NCI-H2171 (cell line): ENCODE results near the gene MACROH2A1.

Experiments used
- DNase-seq: peaks from one replicate; lab custom pipeline; 2025; lab: John Stamatoyannopoulos, UW

Gene MACROH2A1

GRCh38 chr5:135313946-135314345 is 85.1 kb downstream of the MACROH2A1 start:
- DNase-seq: no peak

- DNase-seq: no peak
Measured at GRCh38 chr5:135313405-135313804, 85.6 kb downstream of the MACROH2A1 start.

DNA sequence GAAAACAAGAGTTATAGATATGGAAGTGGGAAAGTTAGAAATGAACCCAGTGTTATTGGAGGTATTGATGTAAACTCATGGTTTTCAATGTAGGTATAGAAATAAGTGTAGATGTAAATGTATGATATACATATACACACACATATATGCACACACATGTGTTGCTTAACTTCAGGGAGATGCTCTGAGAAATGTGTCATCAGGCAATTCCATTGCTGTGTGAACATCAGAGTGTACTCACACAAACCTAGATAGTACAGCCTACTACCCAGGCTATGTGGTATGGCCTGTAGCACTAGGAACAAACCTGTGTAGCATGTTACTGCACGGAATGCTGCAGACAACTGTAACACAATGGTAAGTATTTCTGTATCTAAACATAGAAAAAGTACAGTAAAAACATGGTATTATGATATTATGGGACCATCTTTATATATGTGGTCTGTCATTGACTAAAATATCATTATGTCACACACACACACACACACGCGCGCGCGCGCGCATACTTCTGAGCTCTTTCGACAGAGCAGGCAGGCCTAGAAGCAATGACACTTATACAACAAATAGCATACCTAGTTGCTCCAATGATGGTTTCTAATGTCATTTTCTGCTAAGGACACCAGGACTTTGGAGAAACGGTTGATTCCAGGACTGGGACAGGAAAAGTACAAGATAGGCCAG is 86.6 kb downstream of the MACROH2A1 start:
- DNase-seq: no peak

DNA sequence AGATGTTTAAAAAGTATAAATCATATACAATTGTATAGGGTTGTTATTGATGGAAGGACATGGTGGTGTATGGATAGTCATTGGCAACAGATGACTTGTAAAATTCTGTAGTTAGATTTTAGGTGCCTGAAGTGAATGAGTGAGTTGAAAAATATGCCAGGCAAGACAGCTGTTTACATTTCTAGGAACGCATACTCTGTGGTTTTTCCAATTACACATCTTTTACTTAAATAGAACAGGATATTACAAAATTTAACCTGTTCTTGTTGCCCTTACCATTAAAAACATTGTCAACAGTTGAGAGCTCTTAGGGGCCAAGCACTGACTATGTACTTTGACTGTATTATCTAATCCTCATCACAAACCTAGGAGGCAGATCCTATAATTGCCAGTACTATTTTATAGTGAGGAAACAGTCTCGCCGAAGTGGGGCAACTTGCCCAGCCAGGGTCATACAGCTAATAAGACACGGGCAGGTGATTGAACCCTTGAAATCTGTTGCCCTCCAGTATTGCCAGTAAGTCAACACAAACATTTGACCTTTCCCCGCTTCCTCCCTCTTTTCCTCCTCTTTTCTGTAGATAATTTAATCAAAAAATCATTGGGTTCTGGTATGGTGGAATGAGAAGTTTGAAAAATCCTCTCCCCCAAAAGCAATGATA is 88.6 kb downstream of the MACROH2A1 start:
- no peak for DNase-seq

DNA sequence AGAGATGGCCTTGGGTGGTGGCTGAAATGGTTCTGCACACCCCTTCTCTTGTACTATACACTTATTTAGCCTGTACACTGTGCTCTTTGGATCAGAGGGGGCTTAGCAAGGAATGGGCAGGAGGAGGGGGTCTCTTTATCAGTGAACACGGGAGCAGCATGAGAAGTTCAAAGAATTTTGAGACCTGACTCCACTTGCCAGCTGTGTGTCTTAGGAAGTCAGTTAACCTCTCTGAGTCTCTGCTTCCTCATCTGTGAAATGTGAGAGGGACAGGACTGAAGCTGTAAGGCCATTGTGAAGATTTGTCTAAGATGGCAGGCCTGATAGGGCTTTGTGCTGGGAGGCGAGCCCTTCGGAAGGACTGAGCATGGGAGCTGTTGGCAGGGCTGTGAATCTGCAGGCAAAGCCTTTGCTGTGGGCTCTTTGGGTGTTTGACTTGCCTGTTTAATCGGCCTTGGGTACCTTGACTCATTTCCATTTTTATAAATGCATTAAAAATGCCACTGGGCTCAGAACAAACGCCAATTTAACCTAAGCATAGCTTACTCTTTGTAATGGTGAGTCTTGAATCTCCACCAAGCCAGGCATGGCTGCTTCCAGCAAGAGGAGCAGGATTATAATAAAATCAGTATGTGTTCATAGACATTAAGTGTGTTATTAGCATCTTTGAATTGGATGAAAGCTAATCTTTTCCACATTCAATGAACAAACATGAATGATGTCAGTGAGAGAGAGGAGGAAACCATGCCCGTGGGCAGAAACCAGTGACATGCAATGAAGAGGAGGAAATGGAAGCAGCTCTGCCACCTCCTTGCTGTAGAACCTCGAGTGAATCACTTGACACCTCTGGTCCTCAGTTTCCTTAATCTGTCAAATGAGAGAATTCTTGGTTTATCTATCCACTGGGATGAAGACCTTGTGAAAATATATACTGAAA is 89.4 kb downstream of the MACROH2A1 start:
- DNase-seq: no peak

DNA sequence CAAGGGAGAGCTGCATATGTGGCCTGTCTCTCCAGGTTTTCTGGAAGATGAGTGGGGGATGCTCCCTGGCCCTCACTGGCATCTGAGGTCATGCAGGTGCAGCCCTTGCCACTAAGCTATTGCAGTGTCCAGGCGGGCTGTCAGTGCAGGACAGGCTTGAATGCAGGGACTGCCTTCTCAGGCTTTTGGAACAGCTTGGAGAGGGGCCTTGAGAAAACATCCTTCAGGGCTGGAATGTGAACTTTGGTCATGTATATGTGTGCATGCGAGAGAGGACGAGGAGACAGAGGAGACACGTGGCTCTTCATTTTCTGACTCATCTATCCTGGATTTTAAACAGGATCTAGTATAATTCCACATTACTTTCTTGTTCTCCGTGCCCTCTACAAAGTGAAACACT is 90.3 kb downstream of the MACROH2A1 start:
- no peak for DNase-seq

GRCh38 chr5:135308245-135308644 is 90.8 kb downstream of the MACROH2A1 start:
- DNase-seq: no peak

GRCh38 chr5:135307143-135307903 is 91.7 kb downstream of the MACROH2A1 start:
- DNase-seq: no peak

- no peak for DNase-seq
Measured at GRCh38 chr5:135306557-135306956, 92.5 kb downstream of the MACROH2A1 start.

- DNase-seq: no peak
Measured at GRCh38 chr5:135304352-135305221, 94.4 kb downstream of the MACROH2A1 start.

- DNase-seq: no peak
Measured at GRCh38 chr5:135303582-135304173, 95.4 kb downstream of the MACROH2A1 start.

- no peak for DNase-seq
Measured at GRCh38 chr5:135296900-135297816, 101.9 kb downstream of the MACROH2A1 start.

GRCh38 chr5:135295852-135296251 is 103.2 kb downstream of the MACROH2A1 start:
- no peak for DNase-seq

- DNase-seq: no peak
Measured at GRCh38 chr5:135294793-135295192, 104.2 kb downstream of the MACROH2A1 start.

GRCh38 chr5:135289651-135290050 is 109.4 kb downstream of the MACROH2A1 start:
- no peak for DNase-seq

- no peak for DNase-seq
Measured at GRCh38 chr5:135287551-135287950, 111.5 kb downstream of the MACROH2A1 start.
